DOHH2 (cell line): ENCODE data around the gene PCYOX1L.

Experiments used
- H3F3A ChIP-seq: fragments of 200-600 bp; sonication (generic), shearing (Covaris generic); 2 replicates; pipeline ENCODE4 v1.6.0; 2016; ENCODE audit warnings: antibody characterized with exemption, mild to moderate bottlenecking; ENCODE audit not compliant: control insufficient read depth, insufficient read depth
- H3K27ac ChIP-seq: fragments of 200-600 bp; sonication (generic); 2 replicates; pipeline ENCODE4 v1.5.1; 2014; ENCODE audit warnings: low read depth, mild to moderate bottlenecking, low read length, moderate library complexity
- H3K27me3 ChIP-seq: fragments of 200-600 bp; sonication (generic); 2 replicates; pipeline ENCODE4 v1.6.1; 2014; ENCODE audit warnings: mild to moderate bottlenecking, low read length, mixed read lengths; ENCODE audit not compliant: control insufficient read depth
- H3K36me3 ChIP-seq: fragments of 200-600 bp; sonication (generic); 2 replicates; pipeline ENCODE4 v1.6.1; 2014; ENCODE audit warnings: mild to moderate bottlenecking, low read length, moderate library complexity, mixed read lengths; ENCODE audit not compliant: control insufficient read depth
- H3K4me1 ChIP-seq: fragments of 200-600 bp; sonication (generic); 2 replicates; pipeline ENCODE4 v1.6.1; 2014; ENCODE audit warnings: mild to moderate bottlenecking, low read length, mixed read lengths; ENCODE audit not compliant: control insufficient read depth
- H3K4me2 ChIP-seq: fragments of 200-600 bp; sonication (generic); 2 replicates; pipeline ENCODE4 v1.6.0; 2014; ENCODE audit warnings: mild to moderate bottlenecking, low read length, moderate library complexity
- H3K4me3 ChIP-seq: fragments of 200-600 bp; sonication (generic); 2 replicates; pipeline ENCODE4 v1.5.1; 2014; ENCODE audit warnings: mild to moderate bottlenecking, low read length, mixed read lengths
- H3K79me2 ChIP-seq: fragments of 200-600 bp; sonication (generic); 2 replicates; pipeline ENCODE4 v1.6.1; 2014; ENCODE audit warnings: mild to moderate bottlenecking, low read length, mixed read lengths; ENCODE audit not compliant: control insufficient read depth
- H3K9me2 ChIP-seq: fragments of 200-600 bp; sonication (generic); replicated peaks from 2 replicates; pipeline ENCODE4 v1.6.1; 2014; ENCODE audit warnings: mild to moderate bottlenecking, low read length, mixed read lengths; ENCODE audit not compliant: control insufficient read depth
- H3K9me3 ChIP-seq: fragments of 200-600 bp; sonication (generic); 2 replicates; pipeline ENCODE4 v1.6.1; 2014; ENCODE audit warnings: antibody characterized with exemption, low read length, mixed read lengths; ENCODE audit not compliant: control insufficient read depth, insufficient read depth
- H4K20me1 ChIP-seq: fragments of 200-600 bp; sonication (generic); 2 replicates; pipeline ENCODE4 v1.6.0; 2014; ENCODE audit warnings: low read depth, mild to moderate bottlenecking, antibody characterized with exemption, low read length, moderate library complexity; ENCODE audit not compliant: control insufficient read depth, insufficient read depth
- CTCF ChIP-seq: fragments of 200-600 bp; sonication (generic); IDR thresholded peaks from one replicate; pipeline ENCODE4 v1.5.1; 2014; ENCODE audit warnings: antibody characterized with exemption, mild to moderate bottlenecking, low read depth, low read length; ENCODE audit not compliant: poor library complexity, severe bottlenecking
- EZH2phosphoT487 ChIP-seq: fragments of 200-600 bp; sonication (generic); IDR thresholded peaks from 2 replicates; pipeline ENCODE4 v1.6.1; 2017; ENCODE audit warnings: borderline replicate concordance, mild to moderate bottlenecking, antibody characterized with exemption, low read length, moderate library complexity, mixed read lengths

Gene PCYOX1L

GRCh38 chr5:149413477-149414210 is 55.8 kb downstream of the PCYOX1L start:
- H3K4me3 ChIP-seq = no peak overlapping the region
- no peaks in the 10 kb centered on the region for H4K20me1 ChIP-seq
- H3K27ac ChIP-seq = no peak overlapping the region

GRCh38 chr5:149414405-149415065 is 56.7 kb downstream of the PCYOX1L start:
- no peak overlapping the region for H3K4me2 ChIP-seq
- H3K36me3 ChIP-seq = no peaks in the 10 kb centered on the region
- H3K79me2 ChIP-seq = no peaks in the 10 kb centered on the region
- no peaks in the 10 kb centered on the region for H3K9me2 ChIP-seq
- H3K4me1 ChIP-seq = no peaks in the 10 kb centered on the region; the same call in 1 of the 2 replicates
- H3K9me3 ChIP-seq = no peaks in the 10 kb centered on the region
- no peak for TF ChIP-seq CTCF
- TF ChIP-seq EZH2phosphoT487 = no peak
- peaks cover 10% of the 10 kb centered on the region for H3K27me3 ChIP-seq
- H3K4me3 ChIP-seq = no peak overlapping the region
- no peaks in the 10 kb centered on the region for H4K20me1 ChIP-seq
- no peak overlapping the region for H3K27ac ChIP-seq
- H3F3A ChIP-seq = no peaks in the 10 kb centered on the region

More at GRCh38 chr5:149413477-149414210, 55.8 kb downstream of the PCYOX1L start:
- no peak overlapping the region for H3K4me2 ChIP-seq
- H3K36me3 ChIP-seq = no peaks in the 10 kb centered on the region
- no peaks in the 10 kb centered on the region for H3K9me2 ChIP-seq
- no peaks in the 10 kb centered on the region for H3K79me2 ChIP-seq
- H3K27me3 ChIP-seq = peaks cover 18% of the 10 kb centered on the region
- H3K4me1 ChIP-seq = no peaks in the 10 kb centered on the region
- no peaks in the 10 kb centered on the region for H3K9me3 ChIP-seq
- TF ChIP-seq EZH2phosphoT487 = no peak
- no peak for TF ChIP-seq CTCF
- no peaks in the 10 kb centered on the region for H3F3A ChIP-seq

- H3K4me3 ChIP-seq = no peak overlapping the region
- no peaks in the 10 kb centered on the region for H3K9me3 ChIP-seq
- H3K4me2 ChIP-seq = no peak overlapping the region
These were observed 57.5 kb downstream of the PCYOX1L start for GRCh38 chr5:149415066-149415967.

More at GRCh38 chr5:149415066-149415967, 57.5 kb downstream of the PCYOX1L start:
- Histone ChIP-seq H3K36me3 (no peaks in the 10 kb centered on the region), H3K4me1 (peaks cover 5% of the 10 kb centered on the region; the same call in 1 of the 2 replicates), H3K27me3 (peaks cover 7% of the 10 kb centered on the region), H3F3A (no peaks in the 10 kb centered on the region), H3K9me2 (no peaks in the 10 kb centered on the region), H4K20me1 (no peaks in the 10 kb centered on the region), H3K27ac (no peak overlapping the region), H3K79me2 (no peaks in the 10 kb centered on the region)
- TF ChIP-seq CTCF (no peak), EZH2phosphoT487 (no peak)
